Activated CD4-positive, alpha-beta T cell treated with anti-CD3 and anti-CD28 coated beads, Interleukin-2, amount 50 U/mL, for 4 hours (primary cell): ENCODE data around the gene STAP2.
"Not testable (repeated sequence)": the region's sequence is repeated elsewhere in the genome, so short reads cannot be mapped to it uniquely, and the experiment has no call there.

Experiments used
- DNase-seq, 2 experiments: peaks; one replicate each; pipeline ENCODE4 v3.0.0-alpha.2; 2020

The STAP2 gene

DNA sequence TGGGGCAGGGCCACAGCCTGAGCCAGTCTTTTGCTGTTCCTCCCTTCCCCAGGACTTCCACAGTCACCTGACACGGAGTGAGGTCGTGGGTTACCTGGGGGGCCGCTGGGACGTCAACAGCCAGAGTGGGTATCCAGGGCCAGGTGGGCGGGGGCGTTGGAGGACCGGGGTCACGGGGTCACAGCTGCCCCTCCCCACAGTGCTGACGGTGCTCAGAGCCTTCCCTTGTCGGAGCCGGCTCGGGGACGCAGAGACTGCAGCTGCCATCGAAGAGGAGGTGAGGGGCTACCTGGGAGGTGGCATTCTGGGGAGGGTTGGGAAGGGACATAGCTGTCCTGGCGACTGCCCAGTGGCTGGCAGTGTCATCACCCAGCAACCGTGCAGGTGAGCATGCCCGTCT lies 16.3 kb upstream of the STAP2 start:
- DNase-seq, result no peak

DNA sequence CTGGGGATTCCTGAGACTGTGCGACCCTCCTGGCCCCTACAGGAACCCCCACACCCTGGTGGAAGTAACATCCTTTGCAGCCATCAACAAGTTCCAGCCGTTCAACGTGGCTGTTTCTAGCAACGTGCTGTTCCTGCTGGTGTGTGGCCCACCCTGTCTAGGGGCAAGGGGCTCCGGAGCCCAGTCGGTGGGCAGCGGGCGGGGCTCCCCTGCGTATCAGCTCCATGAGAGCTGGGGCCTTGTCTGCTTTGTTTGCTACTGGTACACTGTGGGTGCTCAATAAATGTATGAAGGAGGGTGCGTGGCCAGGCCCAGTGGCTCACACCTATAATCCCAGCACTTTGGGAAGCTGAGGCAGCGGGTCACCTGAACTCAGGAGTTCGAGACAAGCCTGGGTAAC lies 15.7 kb upstream of the STAP2 start:
- DNase-seq, result no peak

DNA sequence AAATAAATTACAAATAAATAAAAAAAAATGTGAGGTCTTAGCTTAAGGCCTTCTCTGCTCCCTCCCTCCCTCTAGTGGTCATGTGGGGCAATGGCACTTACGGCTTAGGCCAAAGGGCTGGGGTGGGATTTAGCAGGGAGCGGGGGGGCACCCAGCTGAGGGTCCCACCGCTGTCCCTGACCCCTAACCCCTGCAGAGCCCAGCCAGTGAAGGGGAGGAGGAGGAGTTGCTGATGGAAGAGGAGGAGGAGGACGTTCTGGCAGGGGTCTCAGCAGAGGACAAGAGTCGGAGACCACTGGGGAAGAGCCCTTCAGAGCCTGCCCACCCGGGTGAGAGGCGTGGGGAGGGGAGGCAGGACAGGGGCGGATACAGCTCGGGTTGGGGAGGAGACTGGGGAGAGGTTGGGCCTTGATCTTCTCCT lies 14.1 kb upstream of the STAP2 start:
- peak; percentile 60 to 62 for DNase-seq

DNA sequence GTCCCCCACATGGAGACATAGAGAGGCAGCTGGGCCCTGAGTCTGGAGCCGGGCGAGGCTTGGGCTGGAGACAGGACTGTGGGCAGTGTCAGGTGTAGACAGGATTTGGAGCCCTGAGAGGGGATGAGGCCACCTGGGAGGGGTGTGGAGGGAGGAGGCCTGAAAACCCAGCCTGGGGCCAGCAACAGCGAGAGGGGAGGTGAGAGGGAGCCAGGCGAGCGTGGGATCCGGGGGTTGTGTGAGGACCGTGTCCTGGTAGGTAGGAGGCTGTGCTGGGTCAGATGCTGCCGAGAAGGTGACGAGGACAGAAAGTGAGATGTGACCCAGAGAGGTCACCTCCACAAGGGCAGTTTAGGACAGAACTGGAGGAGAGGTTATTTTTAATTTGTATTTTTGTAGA lies 12.1 kb upstream of the STAP2 start:
- no peak for DNase-seq

DNA sequence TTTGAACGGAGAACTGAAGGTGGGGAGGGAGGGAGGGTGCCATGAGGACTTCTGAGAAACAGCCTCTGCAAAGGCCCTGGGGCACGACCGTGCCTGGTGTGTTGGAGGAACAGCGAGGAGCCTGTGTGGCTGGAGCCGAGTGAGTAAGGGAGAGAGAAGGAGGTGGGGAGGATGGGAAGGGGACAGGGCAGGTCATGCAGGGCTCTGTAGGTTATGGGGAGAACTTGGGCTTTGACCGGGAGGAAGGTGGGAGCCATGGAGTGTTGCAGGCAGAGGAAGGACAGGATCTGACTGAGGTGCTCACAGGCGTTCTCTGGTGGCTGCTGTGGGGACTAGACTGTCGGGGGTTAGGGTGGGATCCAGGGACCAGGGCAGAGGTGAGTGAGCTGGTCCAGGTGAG lies 11.5 kb upstream of the STAP2 start:
- no peak for DNase-seq

DNA sequence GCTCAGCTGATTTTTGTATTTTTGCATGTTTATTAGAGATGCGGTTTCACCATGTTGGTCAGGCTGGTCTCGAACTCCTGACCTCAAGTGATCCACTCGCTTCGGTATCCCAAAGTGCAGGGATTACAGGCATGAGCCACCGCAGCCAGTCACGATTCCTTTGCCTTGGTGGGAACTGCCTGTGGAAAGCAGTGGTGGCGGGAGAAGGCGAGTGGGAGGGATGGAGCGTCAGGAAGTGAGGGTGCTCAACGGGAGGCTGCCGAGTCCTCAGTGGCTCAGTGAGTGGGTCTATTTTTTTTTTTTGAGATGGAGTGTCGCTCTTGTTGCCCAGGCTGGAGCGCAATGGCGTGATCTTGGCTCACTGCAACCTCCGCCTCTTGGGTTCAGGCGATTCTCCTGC lies 10.6 kb upstream of the STAP2 start:
- not testable (repeated sequence) for DNase-seq

DNA sequence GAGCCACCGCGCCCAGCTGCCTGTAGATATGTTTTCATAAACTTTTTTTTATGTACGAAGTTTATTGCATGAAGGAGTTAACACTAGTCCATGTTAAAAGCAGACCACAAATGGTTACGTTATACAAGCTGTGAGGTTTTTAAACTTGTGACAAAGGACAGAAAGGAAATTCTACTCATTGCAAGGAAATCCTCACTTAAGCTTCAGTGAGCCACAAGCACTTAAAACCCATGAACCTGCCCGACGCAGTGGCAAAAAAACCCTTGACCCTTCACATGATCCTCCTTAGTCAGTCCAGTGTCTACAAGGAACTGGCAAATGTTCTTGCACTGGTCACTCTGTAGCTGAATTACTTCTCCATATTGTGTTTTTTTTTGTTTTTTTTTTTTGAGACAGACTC lies 8.9 kb upstream of the STAP2 start:
- no peak for DNase-seq

DNA sequence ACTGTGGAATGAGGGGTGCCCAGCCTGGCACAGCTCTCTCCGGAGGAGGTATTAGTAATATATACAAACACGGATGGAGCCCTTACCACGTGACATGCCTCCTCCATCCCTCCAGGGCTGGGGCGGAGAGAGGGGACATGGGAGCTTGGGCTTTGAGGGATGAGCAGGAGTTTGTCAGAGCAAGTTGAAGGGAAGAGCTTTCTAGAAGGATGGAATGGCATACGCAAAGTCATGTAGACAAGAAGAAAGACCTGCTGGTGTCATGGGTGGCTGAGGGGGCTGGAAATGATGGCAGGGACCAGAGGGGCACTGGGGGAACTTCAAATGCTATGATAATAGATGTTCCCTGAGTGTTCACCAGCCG lies 7.4 kb upstream of the STAP2 start:
- no peak for DNase-seq

DNA sequence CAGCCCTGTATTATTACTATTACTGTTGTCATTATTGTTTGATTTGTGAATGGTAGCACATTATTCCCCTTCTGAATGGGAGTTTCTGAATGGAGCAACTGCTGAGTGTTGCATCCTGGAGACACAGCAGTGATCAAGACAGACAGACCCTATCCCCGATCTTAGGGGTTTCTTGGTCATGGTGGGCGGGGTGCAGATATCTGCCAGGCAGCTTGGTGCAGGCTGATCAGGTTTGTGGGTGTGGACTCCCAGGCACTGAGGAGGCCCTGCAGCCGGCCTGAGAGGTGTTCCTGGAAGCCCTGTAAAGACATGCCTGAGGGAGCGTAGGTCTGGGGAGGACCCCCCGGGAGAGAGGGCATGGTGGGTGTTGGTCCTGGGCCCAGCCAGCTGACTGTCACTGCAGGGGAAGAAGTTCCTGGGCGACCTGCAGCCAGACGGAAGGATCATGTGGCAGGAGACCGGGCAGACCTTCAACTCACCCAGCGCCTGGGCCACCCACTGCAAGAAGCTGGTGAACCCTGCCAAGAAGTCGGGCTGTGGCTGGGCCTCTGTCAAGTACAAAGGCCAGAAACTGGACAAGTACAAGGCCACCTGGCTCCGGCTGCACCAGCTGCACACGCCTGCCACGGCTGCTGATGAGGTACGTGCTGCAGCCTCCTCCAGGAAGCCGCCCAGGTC lies 6.9 kb upstream of the STAP2 start:
- no peak for DNase-seq

DNA sequence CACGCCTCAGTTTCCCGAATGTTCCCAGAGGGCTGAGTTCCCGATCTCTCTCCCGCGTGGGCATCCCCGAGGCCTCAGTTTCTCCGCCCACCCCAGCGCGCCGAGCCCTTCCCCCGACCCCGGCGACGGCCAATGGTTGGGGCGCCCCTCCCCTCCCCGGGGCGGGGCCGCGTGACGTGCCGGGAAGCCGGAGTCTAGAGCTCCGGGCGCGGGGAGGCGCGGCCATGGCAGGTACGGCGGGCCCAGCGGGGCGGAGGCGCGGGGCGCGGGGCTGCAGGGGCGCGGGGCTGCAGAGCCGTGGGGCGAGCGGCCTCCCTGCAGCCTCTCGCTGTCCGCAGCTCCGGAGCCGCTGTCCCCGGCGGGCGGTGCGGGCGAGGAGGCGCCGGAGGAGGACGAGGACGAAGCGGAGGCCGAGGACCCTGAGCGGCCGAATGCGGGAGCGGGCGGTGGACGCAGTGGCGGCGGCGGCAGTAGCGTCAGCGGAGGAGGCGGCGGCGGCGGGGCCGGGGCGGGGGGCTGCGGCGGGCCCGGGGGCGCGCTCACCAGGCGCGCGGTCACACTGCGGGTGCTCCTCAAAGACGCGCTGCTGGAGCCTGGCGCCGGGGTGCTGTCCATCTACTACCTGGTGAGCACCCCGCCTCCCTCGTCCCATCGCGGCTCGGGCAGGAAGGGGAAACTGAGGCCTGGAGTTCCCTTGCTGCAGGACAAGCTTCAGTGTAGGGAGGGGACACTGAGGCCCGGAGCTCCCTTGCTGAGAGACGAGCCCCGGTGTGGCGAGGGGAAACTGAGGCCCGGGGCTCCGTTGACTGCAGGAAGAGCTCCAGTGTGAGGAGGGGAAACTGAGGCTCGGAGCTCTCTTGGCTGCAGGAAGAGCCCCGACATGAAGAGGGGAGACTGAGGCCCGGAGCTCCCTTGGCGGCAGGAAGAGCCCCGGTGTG lies 5.0 kb upstream of the STAP2 start, which contains the start of gene MPND:
Gene MPND (plus strand): TSS at position 193 of the 938 bp plus-strand sequence. CDS start 32 bp downstream, at position 225.
- peak; percentile 89 for DNase-seq

DNA sequence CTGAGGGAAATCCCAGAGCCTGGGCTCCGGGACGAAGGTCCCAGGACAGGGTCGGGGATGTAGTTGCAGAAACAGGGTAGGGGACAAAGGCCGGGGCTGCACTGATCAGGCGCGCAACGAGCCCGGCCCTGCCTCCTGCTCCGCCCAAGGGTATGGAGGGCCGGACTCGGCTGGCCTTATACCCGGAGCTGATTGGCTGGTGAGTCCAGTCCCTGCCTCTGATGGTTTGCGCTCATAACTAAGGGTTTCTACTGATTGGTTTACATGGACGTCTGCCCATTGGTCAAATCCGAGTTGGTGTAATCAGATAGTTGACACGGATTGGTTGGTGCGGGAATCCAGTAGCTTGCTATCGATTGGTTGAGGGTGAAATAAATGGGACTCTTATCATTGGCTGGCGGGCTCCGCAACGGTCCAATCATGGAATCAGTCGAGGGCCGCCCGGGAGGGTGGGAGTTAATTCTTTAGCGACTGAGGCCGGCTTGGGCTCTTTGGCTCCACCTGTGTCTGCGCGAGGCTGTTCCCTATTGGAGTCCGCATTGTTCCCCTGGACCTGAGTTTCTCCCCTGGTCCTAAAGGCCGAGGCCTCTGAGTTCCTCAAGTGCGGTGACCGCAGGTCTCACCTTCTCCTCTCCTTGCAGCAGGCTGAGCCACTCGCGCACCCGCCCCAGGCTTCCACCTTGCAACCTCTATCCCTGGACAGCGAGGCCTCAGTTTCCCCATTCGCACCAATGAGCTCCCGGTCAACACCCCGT lies 4.2 kb upstream of the STAP2 start:
- peak; percentile 88 to 89 for DNase-seq

DNA sequence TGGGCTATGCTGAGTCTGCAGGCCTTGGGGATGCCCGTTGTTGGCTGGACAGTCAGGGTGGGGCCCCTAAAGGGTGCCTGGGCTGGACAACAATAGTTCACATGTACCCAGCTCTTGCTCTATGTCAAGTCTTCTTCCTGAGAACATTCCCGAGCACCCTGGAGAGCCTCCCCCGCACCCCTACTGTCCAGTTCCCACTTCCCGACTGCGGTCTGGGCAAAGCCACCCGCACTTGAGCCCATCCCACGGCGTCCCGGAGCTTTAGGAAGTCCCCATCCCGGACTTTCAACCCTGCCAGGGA lies 3.6 kb upstream of the STAP2 start:
- DNase-seq, result no peak

DNA sequence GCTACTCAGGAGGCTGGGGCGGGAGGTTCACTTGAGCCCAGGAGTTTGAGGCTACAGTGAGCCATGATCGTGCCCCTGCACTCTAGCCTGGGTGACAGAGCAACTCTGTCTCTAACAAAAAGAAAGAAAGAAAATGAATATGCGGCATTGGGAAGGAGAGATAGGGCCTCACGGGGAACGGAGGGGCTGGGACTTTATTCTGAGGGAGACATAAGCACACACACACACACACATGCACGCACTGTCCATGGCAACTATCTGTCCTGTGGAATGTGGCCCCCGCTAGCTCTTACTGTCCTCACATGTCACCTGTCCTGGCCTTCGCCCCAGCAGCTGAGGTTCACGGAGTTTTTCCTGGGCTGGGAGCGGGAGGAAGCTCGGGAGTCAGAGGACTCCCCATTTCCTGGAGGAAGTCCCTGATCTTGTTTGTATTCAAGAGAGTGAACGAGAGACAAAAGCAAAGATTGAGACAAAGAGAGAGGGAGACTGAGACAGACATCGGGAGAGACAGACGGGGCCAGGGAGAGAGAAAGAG lies 654 bp downstream of the STAP2 start:
- no peak for DNase-seq

DNA sequence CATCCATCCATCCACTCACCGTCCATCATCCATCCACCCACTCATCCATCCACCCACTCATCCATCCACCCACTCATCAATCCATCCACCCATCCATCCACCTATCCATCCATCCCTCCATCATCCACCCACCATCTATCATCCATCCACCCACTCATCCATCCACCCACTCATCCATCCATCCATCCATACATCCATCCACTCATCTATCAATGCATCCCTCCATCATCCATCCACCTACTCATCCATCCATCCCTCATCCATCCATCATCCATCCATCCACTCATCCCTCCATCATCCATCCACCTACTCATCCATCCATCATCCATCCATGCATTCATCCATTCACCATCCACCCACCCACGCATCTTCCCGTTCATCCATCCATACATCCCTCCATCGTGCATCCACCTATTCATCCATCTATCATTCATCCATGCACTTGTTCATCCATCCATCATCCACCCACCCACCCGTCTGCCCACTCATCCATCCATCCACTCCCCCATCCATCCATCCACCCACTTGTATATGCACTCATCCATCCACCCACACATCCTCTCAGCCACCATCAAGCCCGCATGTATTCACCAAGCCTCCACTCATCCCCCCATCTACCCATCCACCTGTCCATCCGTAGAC lies 3.6 kb downstream of the STAP2 start:
- no peak for DNase-seq

DNA sequence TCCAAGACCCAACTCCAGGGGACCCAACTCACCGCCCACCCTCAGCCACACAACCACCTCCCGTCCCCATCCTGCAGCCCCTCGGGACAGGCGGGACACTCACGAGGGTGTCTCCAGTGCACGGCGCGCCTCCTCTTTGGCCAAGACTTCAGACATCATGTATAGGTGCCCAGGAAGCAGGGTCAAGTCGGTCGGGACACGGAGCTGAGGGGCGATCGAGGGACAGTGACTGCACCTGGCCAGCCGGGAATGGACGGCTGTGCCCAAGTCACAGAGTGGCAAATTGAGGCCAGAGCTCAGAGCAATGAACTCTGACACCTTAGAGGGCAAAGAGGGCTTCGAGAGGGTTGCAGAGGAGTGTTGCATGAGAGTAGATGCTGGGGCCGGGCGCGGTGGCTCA lies 8.8 kb downstream of the STAP2 start:
- DNase-seq, result no peak

DNA sequence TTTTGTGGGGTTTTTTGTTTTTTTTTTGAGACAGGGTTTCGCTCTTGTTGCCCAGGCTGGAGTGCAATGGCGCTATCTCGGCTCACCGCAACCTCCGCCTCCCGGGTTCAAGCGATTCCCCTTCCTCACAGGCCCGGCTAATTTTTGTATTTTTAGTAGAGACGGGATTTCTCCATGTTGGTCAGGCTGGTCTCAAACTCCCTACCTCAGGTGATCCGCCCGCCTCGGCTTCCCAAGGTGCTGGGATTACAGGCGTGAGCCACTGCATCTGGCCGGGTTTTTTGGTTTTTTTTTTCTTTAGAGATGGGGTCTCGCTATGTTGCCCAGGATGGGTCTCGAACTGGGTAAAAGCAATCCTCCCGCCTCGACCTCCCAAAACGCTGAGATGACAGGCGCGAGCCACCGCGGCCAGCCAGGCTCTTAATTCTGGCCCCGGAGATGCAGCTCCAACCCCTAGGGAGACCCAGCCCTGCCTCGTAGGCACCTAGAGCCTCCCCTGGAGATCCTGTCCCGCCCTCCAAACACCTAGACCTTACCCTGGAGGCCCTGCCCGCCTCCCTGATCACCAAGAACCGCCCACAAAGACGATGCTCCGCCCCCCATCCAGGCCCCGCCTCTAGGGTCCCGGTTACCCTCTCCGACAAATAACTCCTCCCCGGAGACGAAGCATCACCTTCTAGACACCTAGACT lies 9.5 kb downstream of the STAP2 start:
- peak in 1 of 2 experiments; percentile 14 for DNase-seq

DNA sequence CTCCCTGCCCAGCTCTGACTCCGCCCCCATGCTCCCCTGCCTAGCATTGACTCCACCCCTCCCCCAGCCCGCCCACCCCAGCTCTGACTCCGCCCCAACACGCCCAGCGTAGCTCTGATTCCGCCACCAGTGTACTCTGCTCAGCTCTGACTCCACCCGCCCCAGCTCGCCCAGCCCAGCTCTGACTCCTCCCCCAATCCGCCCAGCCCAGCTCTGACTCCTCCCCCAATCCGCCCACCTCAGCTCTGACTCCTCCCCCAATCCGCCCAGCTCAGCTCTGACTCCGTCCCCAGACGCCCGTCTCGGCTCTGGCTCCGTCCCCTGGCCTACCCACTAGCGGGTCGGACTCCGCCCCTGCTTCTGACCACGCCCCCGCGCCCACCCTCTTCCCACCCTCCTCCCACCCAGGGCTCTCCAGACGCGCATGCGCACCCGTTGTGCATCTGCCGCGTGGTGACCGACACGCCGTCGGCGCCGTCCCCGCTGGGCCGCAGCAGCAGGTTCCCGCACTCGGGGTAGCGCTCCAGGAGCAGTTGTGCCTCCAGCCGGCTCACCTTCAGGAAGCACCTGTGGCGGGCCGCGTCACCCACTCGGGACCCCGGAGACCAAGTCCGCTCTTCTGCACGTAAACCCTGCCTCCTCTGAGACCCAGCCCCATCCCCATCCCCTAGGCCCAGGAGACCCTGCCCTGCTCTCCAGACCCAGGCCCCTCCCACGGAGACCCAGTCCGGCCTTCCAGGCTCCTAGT lies 10.2 kb downstream of the STAP2 start:
- DNase-seq, result peak; percentile 91 to 94

DNA sequence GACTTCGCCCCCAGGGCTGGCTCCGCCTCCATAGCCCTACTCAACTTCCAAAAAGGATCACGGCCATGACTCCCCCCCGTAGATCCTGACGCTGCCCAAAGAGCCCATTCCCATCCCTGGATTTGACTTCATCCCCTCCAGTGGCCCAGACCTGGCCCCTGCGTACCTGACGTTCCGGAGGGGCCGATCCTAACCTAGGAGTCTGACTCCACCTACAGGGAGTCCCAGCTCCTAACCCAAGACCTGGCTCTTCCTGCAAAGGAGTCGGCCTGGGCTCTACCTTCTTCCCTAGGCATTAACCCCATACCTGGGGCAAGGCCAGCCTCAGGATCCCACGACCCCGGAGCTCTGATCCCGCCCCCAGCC lies 10.8 kb downstream of the STAP2 start:
- DNase-seq, result no peak

DNA sequence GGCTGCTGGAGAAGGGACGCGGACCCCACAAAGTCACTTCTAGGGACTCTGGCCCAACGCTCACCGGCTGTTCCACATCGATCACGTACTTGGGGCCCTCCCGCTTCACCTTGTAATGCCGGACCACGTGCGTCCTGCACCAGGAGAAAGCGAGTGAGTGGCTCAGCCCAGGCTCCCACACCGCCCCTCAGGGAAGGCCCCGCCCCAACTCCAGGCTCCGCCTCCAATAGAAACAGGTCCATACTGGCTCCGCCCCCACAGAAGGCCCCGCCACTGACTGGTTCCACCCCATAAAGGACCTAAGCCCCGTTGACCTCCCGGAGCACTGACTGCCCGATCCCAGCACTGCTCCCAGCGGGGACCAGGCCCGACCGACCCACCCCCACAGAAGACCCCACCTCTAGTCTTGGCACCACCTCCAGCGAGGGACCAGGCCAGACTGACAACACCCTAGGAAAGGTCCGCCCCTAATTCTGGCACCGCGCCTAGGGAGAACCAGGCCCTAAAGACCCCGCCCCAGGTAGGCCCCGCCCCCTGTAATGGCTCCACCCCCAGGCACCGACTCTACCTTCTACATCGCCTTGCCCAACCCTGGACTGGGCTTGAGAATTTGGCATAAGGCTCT lies 11.3 kb downstream of the STAP2 start:
- peak; percentile 61 to 64 for DNase-seq

DNA sequence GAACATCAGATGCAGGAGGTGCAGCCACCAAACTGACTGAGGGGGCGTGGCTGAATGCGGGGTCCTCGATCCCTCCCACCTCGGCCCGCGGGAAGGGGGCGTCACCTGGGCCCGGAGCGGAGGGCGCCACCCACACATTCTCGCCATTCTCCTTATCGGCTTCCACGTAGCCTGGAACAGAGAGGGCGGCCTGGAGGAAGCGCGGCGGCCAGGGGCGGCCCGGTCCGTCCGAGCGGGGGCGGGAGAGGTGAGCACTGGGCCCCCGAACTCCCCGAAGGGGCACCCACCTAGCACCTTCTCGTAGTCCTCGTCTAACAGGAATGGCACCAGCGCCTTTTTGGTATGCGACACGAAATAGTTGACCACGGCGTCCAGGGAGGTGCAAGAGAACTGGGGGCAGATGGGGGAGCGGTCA lies 11.8 kb downstream of the STAP2 start:
- DNase-seq, result no peak

DNA sequence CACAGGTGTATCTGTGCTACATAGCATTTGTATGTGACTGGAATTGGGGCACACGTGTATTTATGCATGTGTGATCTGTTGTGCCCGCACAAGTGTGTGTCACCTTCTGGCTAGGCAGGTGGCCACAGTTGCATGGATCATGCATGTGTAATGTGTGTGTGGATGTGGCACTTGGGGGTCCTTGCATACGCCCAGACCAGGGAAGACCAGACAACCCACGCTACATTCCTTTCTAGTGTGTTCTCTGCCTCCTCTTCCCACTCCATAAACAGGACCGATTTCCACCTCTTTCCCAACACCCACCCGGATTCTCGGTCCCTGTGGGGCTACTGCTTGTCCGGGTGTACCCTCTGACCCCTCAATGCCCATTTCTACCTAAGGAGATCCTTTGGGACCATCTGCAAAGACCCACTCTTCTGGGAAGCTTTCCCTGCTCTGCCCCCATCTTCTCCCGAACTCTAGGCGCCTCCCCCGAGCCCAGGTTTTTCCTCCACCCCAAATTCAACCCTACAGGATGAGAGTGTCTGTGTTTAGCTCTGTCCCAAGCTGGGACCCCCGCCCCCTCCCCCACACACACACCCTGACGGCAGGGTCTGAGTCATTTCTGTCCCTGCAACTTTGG lies 12.3 kb downstream of the STAP2 start:
- DNase-seq, result no peak
